GM18867 (cell line): ENCODE results near the gene STK10.

Source experiments
- ATAC-seq: cut with Tn5 transposase; IDR thresholded peaks from one replicate; pipeline ENCODE4 v1.9.1; 2021; ENCODE audit warnings: mild to moderate bottlenecking, moderate library complexity; ENCODE audit not compliant: unreplicated experiment

Gene STK10

DNA sequence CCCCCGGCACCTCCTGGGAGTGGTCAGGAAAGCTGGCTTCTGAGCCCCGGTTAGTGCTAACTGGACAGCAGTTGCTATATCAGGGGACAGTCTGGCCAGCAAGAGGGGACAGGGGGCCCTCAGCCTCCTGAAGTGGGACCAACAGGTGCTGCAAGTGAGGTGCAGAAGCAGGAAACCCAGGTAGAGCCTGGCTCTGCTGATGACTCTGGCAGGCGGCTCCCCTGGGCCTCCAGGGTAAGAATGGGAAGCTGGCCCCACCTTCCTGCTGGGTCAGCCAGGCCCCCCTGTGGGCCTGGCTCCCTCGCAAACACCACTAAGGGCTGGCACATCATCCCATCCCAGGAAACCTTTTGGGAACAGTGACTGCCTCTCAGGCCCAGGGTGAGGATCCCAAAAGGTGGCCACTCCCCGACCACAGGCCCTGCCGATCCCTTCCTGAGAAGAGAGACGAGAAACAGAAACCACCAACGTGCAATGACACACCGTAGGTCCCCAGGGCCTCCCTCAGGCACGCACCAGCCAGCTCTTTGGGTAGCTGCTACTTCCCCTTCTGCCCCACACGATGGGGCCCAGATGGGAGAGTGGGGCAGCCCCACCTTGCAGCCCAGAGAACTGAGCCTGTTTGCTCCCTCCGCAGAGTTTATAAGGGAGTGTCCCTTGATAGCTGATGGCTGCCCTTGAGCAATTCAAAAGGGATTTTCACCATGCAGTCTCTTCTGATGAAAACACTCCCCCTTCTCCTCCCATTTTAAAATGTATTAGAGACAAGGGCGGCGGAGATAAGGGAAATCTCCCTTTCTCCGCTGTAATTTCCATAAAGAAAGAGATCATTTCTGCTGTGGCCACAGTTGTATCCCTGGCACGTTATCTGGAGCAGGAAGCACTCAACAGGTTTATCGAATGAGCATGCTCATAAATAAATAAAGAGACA is 76.8 kb downstream of the STK10 start:
- ATAC-seq, result peak; percentile 80

DNA sequence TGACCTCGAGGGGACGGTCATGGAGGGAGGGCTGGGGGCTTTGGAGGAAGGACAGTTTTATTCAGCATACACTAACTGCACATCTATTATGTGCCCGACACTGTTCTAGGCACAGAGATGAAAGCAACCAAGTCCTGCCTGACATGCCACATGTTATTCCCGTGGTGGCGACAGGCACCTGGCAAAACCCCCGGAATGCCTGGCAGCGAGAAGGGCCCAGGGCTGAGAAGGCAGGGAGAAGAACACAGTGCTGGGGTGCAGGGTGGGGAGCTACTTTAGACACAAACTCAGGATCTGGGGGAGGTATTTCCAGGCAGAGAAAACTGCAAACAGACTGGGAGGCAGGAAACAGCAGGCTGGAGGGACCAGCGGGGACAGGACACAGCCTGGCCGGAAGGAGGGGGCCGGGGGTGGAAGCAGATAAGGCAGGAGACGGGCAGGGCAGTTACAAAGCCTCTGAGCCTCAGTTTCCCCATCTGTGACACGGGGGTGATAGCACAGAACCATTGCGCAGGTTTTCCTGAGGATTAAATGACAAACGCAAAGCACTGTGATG is 77.7 kb downstream of the STK10 start:
- ATAC-seq, result no peak

DNA sequence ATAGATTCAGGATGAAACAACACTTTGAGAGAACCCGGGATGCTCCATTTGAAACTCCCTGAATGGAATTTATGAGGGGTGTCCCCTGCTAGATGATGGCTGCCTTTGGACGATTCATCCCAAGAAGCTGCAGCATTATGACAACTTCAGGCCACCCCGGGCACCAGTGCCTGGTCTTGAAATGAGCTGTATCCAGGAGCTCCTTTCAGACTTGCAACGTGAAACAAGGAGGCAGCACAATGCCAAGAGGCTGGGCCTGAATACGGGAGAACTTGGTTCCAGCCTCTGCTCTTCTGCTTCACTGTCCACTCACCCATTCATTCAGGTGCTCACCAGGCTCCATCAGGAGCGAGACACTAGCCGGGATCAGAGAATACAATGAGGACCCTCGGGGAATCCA is 78.3 kb downstream of the STK10 start:
- ATAC-seq, result no peak

DNA sequence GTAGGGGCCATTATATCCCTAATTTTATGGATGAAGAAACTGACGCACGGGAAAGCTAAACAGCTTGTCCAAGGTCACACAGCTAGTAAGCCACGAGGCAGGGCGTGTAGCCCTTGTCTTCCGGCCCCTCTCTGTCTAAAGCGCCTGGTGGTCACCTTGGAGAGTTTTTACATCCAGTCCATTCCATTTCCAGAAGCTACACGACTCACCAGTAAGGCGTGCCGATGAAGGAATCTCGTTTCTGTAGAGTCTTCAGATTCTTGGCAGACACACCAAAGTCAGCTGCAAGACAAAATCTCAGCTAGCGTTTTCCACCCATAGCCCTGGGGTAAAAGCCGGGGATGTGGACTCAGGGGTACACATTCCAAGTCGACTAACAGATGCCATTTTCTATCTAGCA is 80.5 kb downstream of the STK10 start:
- ATAC-seq, result no peak

DNA sequence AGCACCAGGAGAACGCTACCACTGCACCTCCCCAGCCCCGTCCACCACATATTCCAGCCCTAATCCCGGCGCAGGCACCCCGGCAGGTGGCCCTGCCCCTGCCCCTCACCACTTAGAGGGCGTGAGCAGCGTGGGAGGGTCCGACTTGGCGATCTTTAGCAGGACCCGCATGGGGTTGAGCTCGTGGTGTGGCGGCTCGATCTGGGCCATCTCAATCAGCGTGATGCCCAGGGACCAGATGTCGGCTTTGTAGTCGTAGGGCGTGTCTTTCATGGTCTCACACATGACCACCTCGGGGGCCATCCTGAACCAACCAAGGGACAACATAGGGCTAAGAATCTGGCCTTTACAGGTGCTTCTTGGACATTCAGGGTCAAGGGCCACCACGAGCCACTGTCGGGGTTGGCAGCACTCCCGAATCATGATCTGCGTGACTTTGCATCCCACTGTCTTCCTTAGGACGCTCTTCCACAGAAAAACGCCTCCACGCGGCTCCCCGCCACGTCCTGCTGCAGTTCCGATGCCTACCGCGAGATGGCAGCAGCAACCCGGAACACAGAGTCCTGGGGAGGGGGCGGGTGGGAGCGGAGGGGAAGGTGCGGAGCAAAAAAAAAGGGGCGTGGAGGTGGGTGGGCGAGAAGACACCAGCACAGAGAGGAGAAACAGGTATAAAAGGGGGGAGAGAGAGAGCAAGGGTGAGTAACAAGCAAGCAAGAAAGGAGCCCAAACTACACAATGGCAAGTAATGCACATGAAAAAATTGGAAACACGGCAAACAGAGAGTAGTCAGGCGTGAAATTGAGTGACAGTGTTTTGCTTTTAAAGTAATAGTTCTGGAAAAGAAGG is 81.3 kb downstream of the STK10 start:
- no peak for ATAC-seq

DNA sequence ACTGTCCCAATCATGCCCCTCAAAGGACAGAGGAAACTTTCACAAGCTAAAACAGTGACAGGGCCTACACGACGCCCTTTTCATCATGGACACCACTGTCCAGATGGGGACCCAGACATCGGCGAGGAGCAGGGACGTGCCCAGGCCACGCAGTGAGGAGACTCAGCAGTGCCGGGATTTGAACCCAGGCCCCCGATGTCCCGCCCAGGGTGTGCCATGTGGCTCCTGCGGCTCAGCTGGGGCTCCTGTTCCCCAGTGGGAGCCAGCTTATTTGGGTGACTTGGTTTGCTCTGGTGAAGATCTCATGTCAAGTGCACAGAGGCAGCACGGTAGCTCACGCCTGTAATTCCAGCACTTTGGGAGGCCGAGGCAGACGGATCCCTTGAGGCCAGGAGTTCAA is 82.2 kb downstream of the STK10 start:
- no peak for ATAC-seq

DNA sequence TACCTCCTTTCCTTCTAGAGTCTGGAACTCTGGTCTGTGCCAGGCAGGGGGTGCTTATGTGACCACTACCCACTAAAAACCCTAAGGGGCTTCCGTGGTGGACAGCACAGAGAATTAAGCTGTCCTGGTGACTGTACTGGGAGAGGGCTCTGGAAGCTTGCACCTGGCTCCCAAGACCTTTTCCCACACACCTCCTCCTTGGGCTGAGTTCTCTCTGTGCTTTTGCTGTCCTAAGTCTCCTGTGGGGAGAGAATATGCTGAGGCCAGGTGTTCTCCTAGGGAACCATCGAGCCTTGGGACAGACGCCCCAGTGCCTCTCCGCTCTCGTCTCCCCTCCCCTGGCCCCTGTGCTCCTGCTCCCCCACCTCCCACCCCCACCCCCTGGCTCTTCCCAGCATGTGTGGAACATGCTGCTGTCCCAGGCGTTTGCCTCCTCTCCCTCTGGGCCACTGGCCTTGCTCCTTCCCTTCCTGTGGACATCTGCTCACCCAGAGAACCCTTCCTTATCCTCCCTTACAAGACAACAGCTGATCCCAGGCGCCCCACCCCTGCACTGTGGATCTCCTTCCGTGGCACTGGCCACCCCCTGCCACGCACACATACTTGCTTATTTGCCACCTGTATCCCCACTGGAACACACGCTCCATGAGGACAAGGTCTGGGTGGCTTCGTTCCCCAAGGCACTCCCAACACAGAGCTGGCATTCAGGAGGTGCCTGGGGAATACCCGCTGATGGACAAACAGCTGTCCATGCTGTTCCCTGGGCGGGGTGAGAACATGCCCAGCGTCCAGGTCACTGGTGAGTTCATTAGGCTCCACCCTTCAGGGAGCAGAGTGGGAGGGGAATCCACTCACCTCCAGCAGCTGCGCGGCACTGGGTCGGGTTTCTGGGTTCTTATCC is 83.0 kb downstream of the STK10 start:
- no peak for ATAC-seq

DNA sequence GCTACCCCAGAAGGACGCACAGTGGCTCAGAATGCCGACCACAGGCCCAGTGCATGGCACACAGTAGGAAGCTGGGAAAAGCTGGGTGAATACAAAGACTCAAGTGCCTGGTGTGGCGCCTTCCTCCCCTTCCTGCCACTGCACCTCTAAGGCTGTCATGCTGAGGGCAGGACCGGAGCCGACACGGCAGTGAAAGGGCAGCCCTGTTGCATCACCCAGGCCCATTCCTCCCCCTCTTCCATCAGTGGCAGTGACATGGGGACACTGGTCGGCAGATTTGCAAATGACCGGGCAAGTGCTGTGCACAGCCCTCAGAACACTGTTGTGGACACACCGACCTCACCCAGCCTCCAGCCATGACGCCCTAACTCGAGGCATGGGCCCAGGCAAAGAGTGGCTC is 84.0 kb downstream of the STK10 start:
- ATAC-seq, result no peak

DNA sequence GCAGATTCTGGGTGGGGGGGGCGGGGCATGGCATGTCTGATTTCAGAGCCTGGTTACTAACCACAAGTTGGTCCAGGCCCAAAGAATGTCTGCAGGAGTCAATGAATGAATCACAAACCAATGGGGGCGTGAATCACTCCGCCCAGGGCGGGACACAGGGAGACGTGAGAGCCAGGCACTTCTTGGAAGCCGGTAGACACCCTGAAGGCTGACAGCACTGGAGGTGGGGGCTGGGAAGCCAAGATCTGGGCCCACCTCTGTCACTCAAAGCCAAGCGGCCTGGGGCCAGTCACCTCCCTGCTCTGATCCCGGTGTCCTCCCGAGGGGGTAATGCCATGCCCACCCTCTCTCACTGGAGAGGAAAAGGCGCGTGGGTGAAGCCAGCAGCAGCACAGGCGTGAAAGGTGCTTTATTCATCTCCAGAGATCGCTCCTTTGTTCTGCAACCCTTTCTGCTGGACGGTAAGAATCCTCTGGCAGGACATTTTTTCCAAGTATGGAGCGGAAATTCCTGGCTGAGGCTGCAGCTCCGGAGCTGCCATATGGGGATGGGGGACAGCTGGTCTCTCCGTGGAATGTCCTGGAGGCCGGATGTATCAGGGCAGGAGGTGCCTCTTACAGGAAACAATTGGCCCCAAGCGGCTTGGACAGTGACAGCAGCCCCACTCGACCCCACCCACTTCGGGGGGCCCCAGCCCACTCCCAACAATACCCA is 85.0 kb downstream of the STK10 start:
- ATAC-seq, result no peak

DNA sequence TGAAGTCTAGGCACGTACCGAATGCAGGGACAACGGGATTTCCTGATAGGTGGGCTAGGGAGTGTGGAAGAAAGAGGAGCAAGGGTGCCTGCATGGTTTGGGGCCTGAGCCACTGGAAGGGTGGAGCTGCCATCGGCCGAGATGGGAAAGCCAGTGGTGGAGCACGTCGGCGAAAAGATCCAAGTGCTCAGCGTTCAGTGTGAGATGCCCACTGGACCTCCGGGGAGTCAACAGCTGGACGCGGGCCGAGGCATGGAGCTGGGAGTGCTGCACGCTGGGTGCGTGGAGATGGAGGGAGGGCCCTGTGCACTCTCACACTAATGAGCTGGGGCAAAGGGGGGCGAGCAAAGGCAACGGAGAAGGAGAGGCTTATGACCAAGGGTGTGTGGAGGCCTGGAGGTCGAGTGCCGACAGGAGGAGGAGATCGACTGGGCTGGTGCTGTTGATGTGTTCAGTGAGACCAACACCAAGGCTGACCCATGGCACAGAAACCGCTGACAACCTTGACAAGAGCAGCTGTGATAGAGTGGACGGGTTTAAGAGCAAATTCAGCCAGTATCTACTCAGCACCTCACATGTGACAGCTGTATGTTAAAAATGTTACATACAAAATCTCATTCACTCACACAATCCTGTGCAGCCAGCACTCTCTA is 85.7 kb downstream of the STK10 start:
- no peak for ATAC-seq

DNA sequence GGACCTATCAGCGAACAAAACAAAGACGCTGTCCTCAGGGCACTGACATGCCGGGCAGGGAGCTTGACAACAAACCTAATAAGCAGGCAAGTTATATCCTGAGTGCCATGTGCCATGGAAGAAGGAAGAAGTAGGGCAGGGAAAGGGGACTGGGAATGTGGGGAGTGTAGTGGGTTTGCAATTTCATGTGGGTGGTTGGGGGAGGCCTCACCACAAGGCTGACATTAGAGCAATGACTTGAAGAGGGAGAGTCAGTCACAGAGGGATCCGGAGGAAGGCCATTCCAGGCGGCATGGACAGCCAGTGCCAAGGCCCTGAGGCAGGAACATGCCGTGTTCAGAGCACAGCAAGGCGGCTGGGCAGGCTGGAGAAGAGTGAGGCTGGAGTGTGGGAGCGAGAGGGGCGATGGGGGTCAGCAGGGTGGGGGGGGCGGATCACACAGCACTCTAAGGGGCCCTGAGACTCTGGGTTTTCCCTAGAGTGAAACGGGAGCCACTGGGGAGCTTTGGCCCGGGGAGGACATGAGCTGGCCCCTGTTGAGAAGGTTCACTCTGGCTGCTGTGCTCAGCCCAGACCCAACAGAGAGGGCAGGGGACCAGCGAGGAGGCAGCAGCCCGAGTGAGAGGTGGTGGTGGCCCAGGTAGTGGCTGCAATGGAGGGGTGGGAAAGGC is 86.3 kb downstream of the STK10 start:
- no peak for ATAC-seq

DNA sequence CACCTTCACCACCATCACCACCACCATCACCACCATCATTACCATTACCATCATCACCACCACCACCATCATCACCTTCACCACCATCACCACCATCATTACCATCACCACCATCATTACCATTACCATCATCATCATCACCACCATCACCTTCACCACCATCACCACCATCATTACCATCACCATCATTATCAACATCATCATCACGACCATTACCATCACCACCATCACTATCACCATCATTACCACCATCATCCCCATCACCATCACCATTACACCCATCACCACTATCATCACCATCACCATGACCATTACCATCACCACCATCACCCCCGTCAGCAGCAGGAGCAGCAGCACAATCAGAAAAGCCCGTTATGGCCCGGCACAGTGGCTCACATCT is 89.1 kb downstream of the STK10 start:
- no peak for ATAC-seq

DNA sequence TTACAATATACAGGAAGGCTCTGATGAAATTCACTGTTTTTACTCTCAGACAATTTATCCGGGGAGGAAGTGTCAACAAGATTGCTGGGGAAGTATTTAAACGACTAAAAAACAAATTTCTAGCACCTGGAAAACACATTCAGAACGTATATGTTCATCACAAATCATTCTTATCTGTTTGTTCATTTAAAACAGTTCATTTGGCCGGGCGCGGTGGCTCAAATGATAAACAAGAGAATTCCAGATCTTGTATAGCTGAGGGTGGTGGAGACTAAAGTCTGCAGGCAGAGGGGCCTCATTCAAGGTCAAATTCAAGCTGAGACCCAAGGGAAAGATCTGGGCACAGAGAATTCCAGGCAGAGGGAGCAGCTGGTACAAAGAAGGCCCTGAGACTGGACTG is 90.0 kb downstream of the STK10 start:
- no peak for ATAC-seq

DNA sequence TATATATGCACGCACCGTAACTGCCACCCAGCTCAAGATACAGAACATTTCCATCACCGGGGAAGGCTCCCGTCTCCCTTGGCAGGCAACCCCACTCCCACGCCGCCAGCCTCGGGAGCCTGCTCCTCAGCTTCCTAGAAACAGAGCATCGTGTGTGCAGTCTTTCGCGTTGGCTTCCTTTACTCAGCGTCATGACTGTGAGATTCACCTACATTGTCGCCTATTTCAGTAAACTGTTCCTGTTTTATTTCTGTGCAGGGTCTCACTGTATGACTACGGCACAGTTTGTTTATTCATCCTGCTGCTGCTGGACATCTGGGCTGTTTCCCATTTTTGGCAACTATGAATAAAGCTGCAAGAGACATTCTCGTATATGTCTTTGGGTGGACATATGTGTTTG is 90.7 kb downstream of the STK10 start:
- ATAC-seq, result no peak

DNA sequence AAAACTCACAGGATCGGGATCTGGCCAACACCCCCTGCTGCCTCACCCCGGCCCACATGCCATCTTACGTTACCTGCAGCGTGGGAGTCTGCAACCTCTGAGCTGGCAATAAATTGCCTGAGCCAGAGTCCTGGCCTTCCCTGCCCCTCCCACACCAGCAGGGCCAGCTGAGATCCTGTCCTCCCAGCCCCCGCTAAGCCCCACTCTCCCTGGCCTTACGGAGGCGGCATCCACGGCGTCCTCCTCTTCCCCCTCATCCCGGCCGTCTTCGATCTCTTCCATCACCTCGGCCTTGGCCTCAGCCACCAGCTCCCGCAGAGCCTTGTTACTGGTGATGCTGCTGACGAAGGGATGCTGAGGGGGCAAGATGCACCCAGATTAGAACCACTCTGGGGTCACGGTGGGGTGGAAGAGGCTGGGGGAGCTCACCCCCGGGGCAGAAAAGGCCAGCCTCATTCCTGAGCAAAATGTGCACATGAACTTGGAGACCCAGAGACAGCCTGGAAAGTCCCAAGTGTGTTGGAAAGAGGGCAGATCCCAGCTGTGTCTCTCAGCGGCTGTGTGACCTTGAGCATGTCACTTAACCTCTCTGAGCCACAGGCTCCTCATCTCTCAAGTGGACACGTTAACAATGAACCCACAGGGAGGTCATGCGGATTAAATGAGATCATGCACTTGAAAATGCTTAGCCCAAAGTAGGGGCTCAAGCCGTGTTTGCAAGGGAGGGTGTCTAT is 91.7 kb downstream of the STK10 start:
- no peak for ATAC-seq

DNA sequence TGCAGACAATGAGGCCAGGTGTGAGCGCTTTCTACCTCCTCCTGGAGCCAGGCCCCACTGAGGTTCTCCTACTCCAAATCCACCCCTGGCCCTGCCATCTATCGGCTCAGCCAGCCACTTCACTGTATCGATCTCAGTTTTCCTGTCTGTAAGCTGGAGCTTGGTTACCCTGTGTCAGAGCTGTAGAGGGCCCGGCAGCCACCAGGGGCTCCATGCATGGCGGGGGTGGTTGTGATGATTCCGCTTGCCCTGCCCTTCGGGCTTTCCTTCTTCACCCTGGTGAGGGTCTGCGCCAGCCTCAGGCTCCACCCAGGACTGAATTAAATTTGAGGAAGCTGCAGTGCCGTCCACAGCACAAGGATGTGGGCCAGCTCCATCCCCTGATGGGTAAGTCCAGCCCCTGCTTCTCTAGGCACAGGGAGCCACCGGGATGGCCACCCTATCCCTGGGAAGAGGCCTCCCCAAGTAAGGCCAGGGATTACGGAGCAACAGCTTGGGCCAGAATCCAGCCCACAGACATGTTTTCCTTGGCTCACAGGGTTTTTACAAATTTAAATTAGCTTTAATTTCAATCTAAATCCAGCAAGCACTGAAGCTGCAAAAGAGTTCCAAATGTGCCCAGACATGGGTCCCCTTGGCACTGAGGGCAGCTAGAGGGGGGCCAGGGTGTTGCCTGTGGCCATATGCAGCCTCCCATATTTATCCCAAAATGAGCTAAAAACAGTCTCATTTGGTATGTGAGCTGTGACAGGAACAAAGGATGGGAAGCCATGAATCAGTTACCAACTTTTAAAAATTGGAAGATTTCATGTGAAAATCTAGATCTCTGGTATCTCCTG is 92.4 kb downstream of the STK10 start:
- ATAC-seq, result no peak

DNA sequence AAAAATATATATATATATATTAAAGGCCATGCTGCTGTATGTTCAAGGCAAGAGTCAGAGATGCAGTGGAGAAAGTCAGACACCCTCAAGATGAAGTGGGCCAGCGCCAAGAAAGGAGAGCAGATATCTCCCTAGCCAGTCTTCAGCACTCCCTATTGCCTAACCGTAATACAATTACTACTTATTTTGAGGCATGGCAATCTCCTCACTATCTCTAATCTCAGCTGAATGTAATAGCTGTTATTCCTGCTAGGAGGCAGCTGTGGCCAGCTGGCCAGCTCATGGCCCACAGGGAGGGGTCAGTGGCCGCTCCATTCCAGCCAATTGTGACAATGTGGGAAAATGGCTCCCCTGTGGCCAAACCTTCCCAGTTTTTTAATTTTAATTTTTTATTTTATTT is 94.1 kb downstream of the STK10 start:
- ATAC-seq, result no peak
